ENCODE results near the gene PITPNM3.

Gene PITPNM3

GRCh38 chr17:6560496-6560895 lies 4.1 kb upstream of the PITPNM3 start:
- no peak overlapping the region for H2AFZ ChIP-seq (ENCODE audit: low read depth)
- H3K4me2 ChIP-seq = no peak overlapping the region
- H3K9ac ChIP-seq = no peak overlapping the region
- H3K79me2 ChIP-seq (ENCODE audit: insufficient read depth, low read depth) = no peaks in the 10 kb centered on the region
- H4K20me1 ChIP-seq (ENCODE audit: insufficient read depth) = no peaks in the 10 kb centered on the region
- TF ChIP-seq CTCF (conservative IDR thresholded peaks at IDR 0.05; ENCODE audit: low read depth, low read length) = no peak
- no peaks in the 10 kb centered on the region for H3K27me3 ChIP-seq (ENCODE audit: insufficient read depth, low read depth)
- no peaks in the 10 kb centered on the region for H3K36me3 ChIP-seq (ENCODE audit: insufficient read depth)
- H3K27ac ChIP-seq = no peak overlapping the region
- no peak overlapping the region for H3K4me3 ChIP-seq (IDR thresholded peaks at IDR 0.05; ENCODE audit: insufficient read depth, low read depth, low read length)
- H3K4me1 ChIP-seq (ENCODE audit: low read depth, poor library complexity, severe bottlenecking) = no peaks in the 10 kb centered on the region

GRCh38 chr17:6559753-6560215 lies 3.4 kb upstream of the PITPNM3 start:
- Histone ChIP-seq H2AFZ (ENCODE audit: low read depth) (no peak overlapping the region), H4K20me1 (ENCODE audit: insufficient read depth) (no peaks in the 10 kb centered on the region), H3K4me1 (ENCODE audit: low read depth, poor library complexity, severe bottlenecking) (no peaks in the 10 kb centered on the region), H3K4me2 (no peak overlapping the region), H3K27me3 (ENCODE audit: insufficient read depth, low read depth) (no peaks in the 10 kb centered on the region), H3K4me3 (IDR thresholded peaks at IDR 0.05; ENCODE audit: insufficient read depth, low read depth, low read length) (no peak overlapping the region), H3K9ac (no peak overlapping the region), H3K27ac (no peak overlapping the region), H3K79me2 (ENCODE audit: insufficient read depth, low read depth) (no peaks in the 10 kb centered on the region), H3K36me3 (ENCODE audit: insufficient read depth) (no peaks in the 10 kb centered on the region)
- TF ChIP-seq CTCF (conservative IDR thresholded peaks at IDR 0.05; ENCODE audit: low read depth, low read length) = no peak

GRCh38 chr17:6558932-6559752 lies 2.8 kb upstream of the PITPNM3 start:
- Histone ChIP-seq H3K4me3 (IDR thresholded peaks at IDR 0.05; ENCODE audit: insufficient read depth, low read depth, low read length) (no peak overlapping the region), H4K20me1 (ENCODE audit: insufficient read depth) (no peaks in the 10 kb centered on the region), H3K4me2 (no peak overlapping the region), H3K27ac (no peak overlapping the region), H3K27me3 (ENCODE audit: insufficient read depth, low read depth) (no peaks in the 10 kb centered on the region), H3K36me3 (ENCODE audit: insufficient read depth) (no peaks in the 10 kb centered on the region), H3K9ac (no peak overlapping the region), H2AFZ (ENCODE audit: low read depth) (no peak overlapping the region), H3K4me1 (ENCODE audit: low read depth, poor library complexity, severe bottlenecking) (no peaks in the 10 kb centered on the region), H3K79me2 (ENCODE audit: insufficient read depth, low read depth) (no peaks in the 10 kb centered on the region)
- TF ChIP-seq CTCF (conservative IDR thresholded peaks at IDR 0.05; ENCODE audit: low read depth, low read length) = no peak

- no peaks in the 10 kb centered on the region for H4K20me1 ChIP-seq (ENCODE audit: insufficient read depth)
- H2AFZ ChIP-seq (ENCODE audit: low read depth) = no peak overlapping the region
- H3K27ac ChIP-seq = no peak overlapping the region
- no peaks in the 10 kb centered on the region for H3K36me3 ChIP-seq (ENCODE audit: insufficient read depth)
- no peak overlapping the region for H3K4me2 ChIP-seq
- no peaks in the 10 kb centered on the region for H3K27me3 ChIP-seq (ENCODE audit: insufficient read depth, low read depth)
- H3K4me3 ChIP-seq (IDR thresholded peaks at IDR 0.05; ENCODE audit: insufficient read depth, low read depth, low read length) = no peak overlapping the region
- no peaks in the 10 kb centered on the region for H3K4me1 ChIP-seq (ENCODE audit: low read depth, poor library complexity, severe bottlenecking)
- no peak overlapping the region for H3K9ac ChIP-seq
- TF ChIP-seq CTCF (conservative IDR thresholded peaks at IDR 0.05; ENCODE audit: low read depth, low read length) = no peak
- H3K79me2 ChIP-seq (ENCODE audit: insufficient read depth, low read depth) = no peaks in the 10 kb centered on the region
These were observed 1.9 kb upstream of the PITPNM3 start for GRCh38 chr17:6558276-6558675.
